Panc1 (cell line): Measurements from ENCODE around the gene MCCC2. TPM values are rescaled to one million over a fixed set of nuclear protein-coding genes. Genes with fewer than 3 reads are reported as not detected.
A peak's percentile ranks its signal among the peaks of the same experiment; 100 is the strongest.

Experiments used
- ATAC-seq: fragments of 200-7000 bp; cut with Tn5 transposase; 2 replicates; pipeline ENCODE4 v1.9.1; 2020; ENCODE audit warnings: mild to moderate bottlenecking, moderate library complexity
- BruUV-seq: library from RNA; stranded (reverse); fragments of 400-500 nt; replicated peaks from 2 replicates; lab custom pipeline; 2021; lab: Mats Ljungman, UMichigan
- CTCF ChIA-PET: fragments of 300-600 bp; sonication (Branson Sonifier 250); formaldehyde crosslinking; loops from one replicate; lab custom pipeline; 2022; ENCODE audit warnings: antibody characterized with exemption; lab: Charles Lee
- POLR2A ChIA-PET: fragments of 300-600 bp; sonication (Branson Sonifier 250); formaldehyde crosslinking; loops from one replicate; lab custom pipeline; 2022; ENCODE audit warnings: antibody characterized with exemption; lab: Charles Lee
- DNase-seq: peaks from one replicate; pipeline ENCODE4 v3.0.0-alpha.2; 2010; ENCODE audit warnings: low read depth, low spot score
- H3K27ac ChIP-seq: 2 replicates; pipeline ENCODE4 v1.5.1; 2011; ENCODE audit warnings: mild to moderate bottlenecking, low read length, inconsistent platforms
- H3K27me3 ChIP-seq: fragments of 200-500 bp; sonication (Bioruptor generic); 2 replicates; pipeline ENCODE4 v1.6.0; 2014; ENCODE audit warnings: low read length, inconsistent platforms; ENCODE audit not compliant: control insufficient read depth, insufficient read depth
- H3K36me3 ChIP-seq: fragments of 200-500 bp; sonication (Bioruptor generic); 2 replicates; pipeline ENCODE4 v1.5.1; 2014; ENCODE audit warnings: inconsistent platforms, mild to moderate bottlenecking, low read length, moderate library complexity; ENCODE audit not compliant: control insufficient read depth, insufficient read depth
- H3K4me1 ChIP-seq: 2 replicates; pipeline ENCODE4 v1.5.1; 2011; ENCODE audit warnings: inconsistent platforms, mild to moderate bottlenecking, low read length, moderate library complexity; ENCODE audit not compliant: control insufficient read depth, insufficient read depth
- H3K4me3 ChIP-seq, 2 experiments: 2 replicates each; pipeline ENCODE4 v1.5.1; 2011 to 2012; ENCODE audit warnings: low read depth in 2 of 2, low read length in 2 of 2, mild to moderate bottlenecking in 2 of 2, inconsistent platforms in 1 of 2, moderate library complexity in 1 of 2
- H3K9me3 ChIP-seq: fragments of 200-500 bp; sonication (Bioruptor generic); 2 replicates; pipeline ENCODE4 v1.5.1; 2014; ENCODE audit warnings: low read depth, mild to moderate bottlenecking, inconsistent platforms, low read length, moderate library complexity; ENCODE audit not compliant: control insufficient read depth, insufficient read depth
- CTCF ChIP-seq: fragments of 450-650 bp; IDR thresholded peaks from 2 replicates; pipeline ENCODE4 v1.5.1; 2017; ENCODE audit warnings: mild to moderate bottlenecking
- POLR2AphosphoS5 ChIP-seq: IDR thresholded peaks from 2 replicates; pipeline ENCODE4 v1.6.1; 2012; ENCODE audit warnings: mild to moderate bottlenecking, low read depth, low read length, moderate library complexity
- REST ChIP-seq, 2 experiments: IDR thresholded peaks; 2 replicates each; pipeline ENCODE4 v1.6.1; 2011 to 2012; ENCODE audit warnings: low read depth in 2 of 2, control low read depth in 1 of 2, low read length in 1 of 2, mild to moderate bottlenecking in 1 of 2, moderate library complexity in 1 of 2; ENCODE audit not compliant: insufficient read depth in 1 of 2
- SIN3A ChIP-seq: IDR thresholded peaks from 2 replicates; pipeline ENCODE4 v1.6.1; 2012; ENCODE audit warnings: low read depth, mild to moderate bottlenecking, low read length, moderate library complexity, borderline replicate concordance; ENCODE audit not compliant: insufficient read depth
- TCF7L2 ChIP-seq: IDR thresholded peaks from 2 replicates; pipeline ENCODE4 v1.6.1; 2011; ENCODE audit warnings: mild to moderate bottlenecking, low read depth, low read length, inconsistent platforms
- in situ Hi-C: cut with HindIII; loops from 2 replicates; pipeline ENCODE4 v1.10.0; 2016; ENCODE audit warnings: low sequenced_read_pairs, low pct_unique_long_range_greater_than_20kb
- intact Hi-C: fragments of 100-400 bp; cut with micrococcal nuclease; formaldehyde crosslinking; loops from one replicate; pipeline ENCODE4 v1.10.0; 2022; ENCODE audit not compliant: unreplicated experiment
- total RNA-seq: library from RNA; stranded (reverse); gene quantifications from one replicate; pipeline ENCODE4 v1.2.1, GENCODE V29; 2021; ENCODE audit not compliant: unreplicated experiment

MCCC2 gene
- total RNA-seq, 1 experiment from 2014 or later: 74.1 TPM

DNA sequence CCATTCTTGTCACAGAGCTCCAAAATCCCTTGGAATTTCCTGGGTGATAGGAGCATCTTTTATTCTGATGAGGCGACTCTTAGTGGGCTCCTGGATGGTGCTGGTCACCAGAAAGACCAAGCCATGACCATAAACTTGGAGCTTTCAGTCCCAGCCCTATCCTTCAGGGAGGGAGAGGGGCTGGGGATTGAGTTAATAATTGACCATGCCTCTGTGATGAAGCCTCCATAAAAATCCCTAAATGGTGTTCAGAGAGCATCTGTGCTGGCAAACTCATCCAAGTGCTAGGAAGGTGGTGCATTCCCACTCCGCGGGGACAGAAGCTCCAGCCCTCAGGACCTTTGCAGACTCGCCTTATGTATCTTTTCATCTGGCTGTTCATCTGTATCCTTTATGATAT, 28.7 kb downstream of the MCCC2 start:
- H3K9me3 ChIP-seq: no peaks in the 10 kb centered on the region
- ChIA-PET POLR2A (no interaction called here), CTCF (no interaction called here)
- H3K4me1 ChIP-seq: no peaks in the 10 kb centered on the region
- intact Hi-C loops (no loop called here), in situ Hi-C loops (no loop called here)
- no peaks in the 10 kb centered on the region for H3K36me3 ChIP-seq
- no TSS peak for BruUV-seq
- H3K27me3 ChIP-seq: no peaks in the 10 kb centered on the region
- H3K27ac ChIP-seq: no peak overlapping the region
- TF ChIP-seq REST (IDR thresholded peaks at IDR 0.05; ENCODE audit: insufficient read depth in 1 of 2, low read depth in 2 of 2, low read length in 1 of 2) (no peak), CTCF (no peak), POLR2AphosphoS5 (no peak)
- no peak for ATAC-seq
- DNase-seq: no peak
- H3K4me3 ChIP-seq: no peak overlapping the region

DNA sequence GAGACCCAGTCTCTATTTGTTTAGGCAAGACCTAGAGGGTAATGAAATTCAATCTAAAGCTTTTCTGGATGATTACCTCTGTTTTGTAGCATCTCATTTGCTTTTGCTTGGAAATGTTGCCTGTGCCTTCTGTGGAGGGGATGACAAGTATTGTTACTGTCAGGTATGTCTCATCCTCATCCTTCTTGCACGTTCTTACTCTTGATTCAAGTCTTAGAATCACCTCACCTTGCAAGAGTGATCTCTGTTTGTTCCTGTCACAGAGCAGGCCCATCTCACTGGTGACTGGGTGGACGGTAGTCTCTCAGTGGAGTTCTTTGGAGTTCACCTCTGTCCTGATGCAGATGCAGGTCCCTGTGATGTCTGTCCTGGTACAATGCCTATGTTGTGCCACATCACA, 33.5 kb downstream of the MCCC2 start:
- ATAC-seq: no peak

More for the DNA sequence above, 33.5 kb downstream of the MCCC2 start:
- Histone ChIP-seq H3K36me3 (no peaks in the 10 kb centered on the region), H3K27me3 (no peaks in the 10 kb centered on the region), H3K27ac (no peak overlapping the region), H3K4me3 (no peak overlapping the region), H3K4me1 (no peaks in the 10 kb centered on the region), H3K9me3 (no peaks in the 10 kb centered on the region)
- intact Hi-C loops (no loop called here), in situ Hi-C loops (no loop called here)
- DNase-seq: no peak
- TF ChIP-seq CTCF (no peak), POLR2AphosphoS5 (no peak), SIN3A (no peak), TCF7L2 (no peak), REST (IDR thresholded peaks at IDR 0.05; ENCODE audit: insufficient read depth in 1 of 2, low read depth in 2 of 2, low read length in 1 of 2) (no peak)
- CTCF ChIA-PET: no interaction called here
- TSS peak; percentile 12 for BruUV-seq
- POLR2A ChIA-PET: no interaction called here
